Tibial nerve (tissue), 4 donors: Measurements from ENCODE around the gene WDR47.
"Not testable (repeated sequence)": the region's sequence is repeated elsewhere in the genome, so short reads cannot be mapped to it uniquely, and the experiment has no call there.

Experiments
- CTCF ChIP-seq, 5 experiments: fragments of 200-600 bp in 3 of 5; fragments of 450-650 bp in 2 of 5; sonication (generic) in 3 of 5; IDR thresholded peaks; one replicate each; pipeline ENCODE4 v1.5.1; 2016 to 2019; ENCODE audit warnings: antibody characterized with exemption in 5 of 5, mild to moderate bottlenecking in 3 of 5, moderate library complexity in 2 of 5
- EP300 ChIP-seq, 2 donors: sonication (generic); formaldehyde crosslinking; IDR thresholded peaks; one replicate each; pipeline ENCODE4 v1.6.1; 2017; ENCODE audit warnings: antibody characterized with exemption in 2 of 2, mild to moderate bottlenecking in 1 of 2
- POLR2A ChIP-seq, 2 donors: fragments of 450-650 bp; IDR thresholded peaks; one replicate each; pipeline ENCODE4 v1.6.1; 2017; ENCODE audit warnings: antibody characterized with exemption in 2 of 2, mild to moderate bottlenecking in 2 of 2, moderate library complexity in 2 of 2

GRCh38 chr1:109017719-109018118 is 24.2 kb downstream of the WDR47 start:
- TF ChIP-seq CTCF, EP300, POLR2A (IDR thresholded peaks at IDR 0.05): not testable (repeated sequence)
